SK-N-SH treated with all-trans-retinoic acid at 6 μM for 48 hours (cell line): ENCODE results near the gene ING1.

Source experiments
- GLIS3 ChIP-seq: fragments of 250-450 bp; sonication (Bioruptor Pico); IDR thresholded peaks from 2 replicates; pipeline ENCODE4 v1.5.0; 2020; ENCODE audit warnings: mild to moderate bottlenecking, moderate library complexity
- OSR1 ChIP-seq: fragments of 250-450 bp; sonication (Bioruptor Pico); IDR thresholded peaks from 2 replicates; pipeline ENCODE4 v1.8.0; 2022; ENCODE audit warnings: moderate library complexity, mild to moderate bottlenecking, inconsistent platforms
- ZNF565 ChIP-seq: fragments of 450-650 bp; formaldehyde crosslinking; conservative IDR thresholded peaks from 2 replicates; pipeline ENCODE4 v1.5.0; 2020; ENCODE audit warnings: low read depth, mild to moderate bottlenecking, moderate library complexity
- ZNF8 ChIP-seq: fragments of 450-650 bp; formaldehyde crosslinking; IDR thresholded peaks from 2 replicates; pipeline ENCODE4 v1.5.0; 2020; ENCODE audit warnings: mild to moderate bottlenecking, moderate library complexity
- TF ChIP-seq, protein P1 (sequence below): fragments of 250-450 bp; sonication (Bioruptor Pico); IDR thresholded peaks from 2 replicates; pipeline ENCODE4 v1.5.1; 2021; ENCODE audit warnings: mild to moderate bottlenecking, moderate library complexity

DNA sequence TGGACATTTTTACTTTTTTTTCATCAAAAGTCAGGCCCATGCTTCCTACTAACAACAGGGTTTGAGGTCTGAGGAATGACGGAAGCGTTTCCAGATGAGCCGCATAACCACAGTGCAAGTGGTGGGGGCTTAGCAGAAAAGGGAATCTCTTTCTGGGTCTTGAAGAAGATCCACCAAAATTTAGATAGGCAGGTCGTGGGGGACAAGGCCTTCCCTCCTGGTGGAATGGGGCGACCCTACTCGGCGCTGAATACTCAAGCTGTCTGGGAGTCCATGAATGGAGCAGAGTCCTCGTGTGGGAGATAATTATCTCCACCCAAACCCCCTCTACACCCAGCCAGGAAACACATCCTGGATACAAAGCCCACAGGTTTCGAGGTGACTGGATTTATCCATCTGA, 44.5 kb upstream of the ING1 start:
- no peak for TF ChIP-seq GLIS3 (CRISPR knock-in tag)
- no peak for TF ChIP-seq ZNF8 (CRISPR knock-in tag)
- TF ChIP-seq OSR1 (CRISPR knock-in tag): no peak
- TF ChIP-seq, protein P1, sequence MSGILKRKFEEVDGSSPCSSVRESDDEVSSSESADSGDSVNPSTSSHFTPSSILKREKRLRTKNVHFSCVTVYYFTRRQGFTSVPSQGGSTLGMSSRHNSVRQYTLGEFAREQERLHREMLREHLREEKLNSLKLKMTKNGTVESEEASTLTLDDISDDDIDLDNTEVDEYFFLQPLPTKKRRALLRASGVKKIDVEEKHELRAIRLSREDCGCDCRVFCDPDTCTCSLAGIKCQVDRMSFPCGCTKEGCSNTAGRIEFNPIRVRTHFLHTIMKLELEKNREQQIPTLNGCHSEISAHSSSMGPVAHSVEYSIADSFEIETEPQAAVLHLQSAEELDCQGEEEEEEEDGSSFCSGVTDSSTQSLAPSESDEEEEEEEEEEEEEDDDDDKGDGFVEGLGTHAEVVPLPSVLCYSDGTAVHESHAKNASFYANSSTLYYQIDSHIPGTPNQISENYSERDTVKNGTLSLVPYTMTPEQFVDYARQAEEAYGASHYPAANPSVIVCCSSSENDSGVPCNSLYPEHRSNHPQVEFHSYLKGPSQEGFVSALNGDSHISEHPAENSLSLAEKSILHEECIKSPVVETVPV: no peak
- TF ChIP-seq ZNF565: no peak
